Suprapubic skin (tissue), 4 donors: Measurements from ENCODE around the gene CTSZ.

Experiments used
- EP300 ChIP-seq: sonication (generic); formaldehyde crosslinking; IDR thresholded peaks from one replicate; pipeline ENCODE4 v1.6.1; 2017; ENCODE audit warnings: antibody characterized with exemption
- POLR2A ChIP-seq, 2 donors: fragments of 450-650 bp; IDR thresholded peaks; one replicate each; pipeline ENCODE4 v1.6.1; 2017; ENCODE audit warnings: antibody characterized with exemption in 2 of 2, mild to moderate bottlenecking in 2 of 2, moderate library complexity in 2 of 2
- POLR2AphosphoS5 ChIP-seq, 3 donors: sonication (generic); formaldehyde crosslinking; IDR thresholded peaks; one replicate each; pipeline ENCODE4 v1.6.1; 2017; ENCODE audit warnings: antibody characterized with exemption in 3 of 3
- TF ChIP-seq, protein P1 (sequence below), 2 donors: fragments of 200-600 bp in 1 of 2; fragments of 450-650 bp in 1 of 2; sonication (generic) in 1 of 2; IDR thresholded peaks; one replicate each; pipeline ENCODE4 v1.5.1; 2016 to 2019; ENCODE audit warnings: antibody characterized with exemption in 2 of 2, mild to moderate bottlenecking in 1 of 2, moderate library complexity in 1 of 2

DNA sequence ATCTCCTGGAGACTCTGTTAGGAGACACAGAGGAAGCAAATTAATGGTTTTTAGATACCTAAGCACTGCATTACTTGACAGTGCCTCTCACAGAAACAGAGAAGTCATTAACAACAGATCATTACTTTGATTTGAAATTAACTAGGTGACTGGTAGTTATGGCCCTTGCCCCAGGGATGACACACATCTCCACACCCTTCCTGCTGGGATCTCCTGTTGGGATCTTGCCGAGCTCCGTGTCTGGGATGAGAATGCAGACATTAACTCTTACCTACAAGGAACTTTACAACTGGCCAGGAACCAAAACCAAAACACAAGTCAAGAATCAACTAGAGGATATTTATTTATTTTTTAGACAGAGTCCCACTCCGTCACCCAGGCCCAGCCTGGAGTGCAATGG, 37.7 kb upstream of the CTSZ start:
- no peak for TF ChIP-seq POLR2AphosphoS5 (IDR thresholded peaks at IDR 0.05)
- TF ChIP-seq, protein P1, sequence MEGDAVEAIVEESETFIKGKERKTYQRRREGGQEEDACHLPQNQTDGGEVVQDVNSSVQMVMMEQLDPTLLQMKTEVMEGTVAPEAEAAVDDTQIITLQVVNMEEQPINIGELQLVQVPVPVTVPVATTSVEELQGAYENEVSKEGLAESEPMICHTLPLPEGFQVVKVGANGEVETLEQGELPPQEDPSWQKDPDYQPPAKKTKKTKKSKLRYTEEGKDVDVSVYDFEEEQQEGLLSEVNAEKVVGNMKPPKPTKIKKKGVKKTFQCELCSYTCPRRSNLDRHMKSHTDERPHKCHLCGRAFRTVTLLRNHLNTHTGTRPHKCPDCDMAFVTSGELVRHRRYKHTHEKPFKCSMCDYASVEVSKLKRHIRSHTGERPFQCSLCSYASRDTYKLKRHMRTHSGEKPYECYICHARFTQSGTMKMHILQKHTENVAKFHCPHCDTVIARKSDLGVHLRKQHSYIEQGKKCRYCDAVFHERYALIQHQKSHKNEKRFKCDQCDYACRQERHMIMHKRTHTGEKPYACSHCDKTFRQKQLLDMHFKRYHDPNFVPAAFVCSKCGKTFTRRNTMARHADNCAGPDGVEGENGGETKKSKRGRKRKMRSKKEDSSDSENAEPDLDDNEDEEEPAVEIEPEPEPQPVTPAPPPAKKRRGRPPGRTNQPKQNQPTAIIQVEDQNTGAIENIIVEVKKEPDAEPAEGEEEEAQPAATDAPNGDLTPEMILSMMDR (IDR thresholded peaks at IDR 0.05) = no peak
- TF ChIP-seq POLR2A (IDR thresholded peaks at IDR 0.05) = no peak
- TF ChIP-seq EP300 = no peak
